A549 (cell line): Measurements from ENCODE around the gene ATP13A3.

ENCODE experiments used
- EHMT2 ChIP-seq: fragments of 200-600 bp; sonication (generic); IDR thresholded peaks from 2 replicates; pipeline ENCODE4 v1.6.1; 2016; ENCODE audit warnings: antibody characterized with exemption, low read depth, mild to moderate bottlenecking, moderate library complexity
- EP300 ChIP-seq, 2 experiments: fragments of >200 bp; sonication (Bioruptor Twin); formaldehyde crosslinking; IDR thresholded peaks; 2 replicates in 1 of 2; 3 replicates in 1 of 2; pipeline ENCODE4 v1.6.1; 2016 to 2017
- TF ChIP-seq, protein P1 (sequence below): fragments of >200 bp; sonication (Bioruptor Twin); formaldehyde crosslinking; IDR thresholded peaks from 3 replicates; pipeline ENCODE4 v1.5.1; 2016
- TF ChIP-seq, protein P2 (sequence below): fragments of 200-600 bp; sonication (generic); IDR thresholded peaks from 2 replicates; pipeline ENCODE4 v1.6.1; 2016; ENCODE audit warnings: antibody characterized with exemption, mild to moderate bottlenecking, moderate library complexity

DNA sequence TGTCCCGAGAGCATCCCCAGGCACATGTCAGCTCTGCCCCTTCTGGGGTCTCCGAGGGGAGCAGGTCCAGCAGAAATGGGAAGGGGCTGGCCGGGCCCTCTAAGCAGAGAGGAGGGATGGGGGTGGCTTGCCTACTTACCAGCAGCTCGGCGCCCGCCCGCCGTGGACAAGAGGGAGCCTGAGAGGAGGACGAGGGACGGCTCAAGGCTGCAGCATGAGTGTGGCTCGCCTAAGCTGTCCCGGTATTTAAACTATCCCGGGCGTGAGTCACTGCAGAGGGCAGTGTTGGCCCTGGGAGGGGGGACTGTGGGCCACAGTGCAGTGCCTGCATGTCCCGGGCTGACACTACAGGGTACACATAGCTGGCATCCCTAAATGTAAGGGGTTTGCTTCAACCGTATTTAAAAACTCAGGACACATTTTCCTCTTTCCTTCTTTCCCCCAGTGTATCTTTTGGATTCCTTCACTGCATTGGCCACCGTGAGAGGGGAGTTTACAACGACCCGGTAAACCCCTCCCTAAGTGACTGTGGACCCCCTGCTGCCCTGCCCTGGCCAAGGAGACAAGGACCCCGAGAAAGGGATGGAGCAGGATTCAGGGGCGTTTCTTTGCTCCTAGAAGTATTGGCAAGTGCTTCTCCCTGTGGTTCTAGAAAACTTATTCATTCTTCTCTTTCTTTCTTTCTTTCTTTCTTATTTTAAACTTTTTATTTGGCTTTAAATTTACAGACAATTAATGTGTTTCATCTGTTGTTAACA is 117.1 kb downstream of the ATP13A3 start, which contains the start of gene LRRC15:
- TF ChIP-seq EP300 (IDR thresholded peaks at IDR 0.05) = no peak
- TF ChIP-seq, protein P1, sequence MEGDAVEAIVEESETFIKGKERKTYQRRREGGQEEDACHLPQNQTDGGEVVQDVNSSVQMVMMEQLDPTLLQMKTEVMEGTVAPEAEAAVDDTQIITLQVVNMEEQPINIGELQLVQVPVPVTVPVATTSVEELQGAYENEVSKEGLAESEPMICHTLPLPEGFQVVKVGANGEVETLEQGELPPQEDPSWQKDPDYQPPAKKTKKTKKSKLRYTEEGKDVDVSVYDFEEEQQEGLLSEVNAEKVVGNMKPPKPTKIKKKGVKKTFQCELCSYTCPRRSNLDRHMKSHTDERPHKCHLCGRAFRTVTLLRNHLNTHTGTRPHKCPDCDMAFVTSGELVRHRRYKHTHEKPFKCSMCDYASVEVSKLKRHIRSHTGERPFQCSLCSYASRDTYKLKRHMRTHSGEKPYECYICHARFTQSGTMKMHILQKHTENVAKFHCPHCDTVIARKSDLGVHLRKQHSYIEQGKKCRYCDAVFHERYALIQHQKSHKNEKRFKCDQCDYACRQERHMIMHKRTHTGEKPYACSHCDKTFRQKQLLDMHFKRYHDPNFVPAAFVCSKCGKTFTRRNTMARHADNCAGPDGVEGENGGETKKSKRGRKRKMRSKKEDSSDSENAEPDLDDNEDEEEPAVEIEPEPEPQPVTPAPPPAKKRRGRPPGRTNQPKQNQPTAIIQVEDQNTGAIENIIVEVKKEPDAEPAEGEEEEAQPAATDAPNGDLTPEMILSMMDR = 0 out of 3 replicates have a peak, but pooled peaks have one; percentile 10
- TF ChIP-seq EHMT2 = no peak
- TF ChIP-seq, protein P2, sequence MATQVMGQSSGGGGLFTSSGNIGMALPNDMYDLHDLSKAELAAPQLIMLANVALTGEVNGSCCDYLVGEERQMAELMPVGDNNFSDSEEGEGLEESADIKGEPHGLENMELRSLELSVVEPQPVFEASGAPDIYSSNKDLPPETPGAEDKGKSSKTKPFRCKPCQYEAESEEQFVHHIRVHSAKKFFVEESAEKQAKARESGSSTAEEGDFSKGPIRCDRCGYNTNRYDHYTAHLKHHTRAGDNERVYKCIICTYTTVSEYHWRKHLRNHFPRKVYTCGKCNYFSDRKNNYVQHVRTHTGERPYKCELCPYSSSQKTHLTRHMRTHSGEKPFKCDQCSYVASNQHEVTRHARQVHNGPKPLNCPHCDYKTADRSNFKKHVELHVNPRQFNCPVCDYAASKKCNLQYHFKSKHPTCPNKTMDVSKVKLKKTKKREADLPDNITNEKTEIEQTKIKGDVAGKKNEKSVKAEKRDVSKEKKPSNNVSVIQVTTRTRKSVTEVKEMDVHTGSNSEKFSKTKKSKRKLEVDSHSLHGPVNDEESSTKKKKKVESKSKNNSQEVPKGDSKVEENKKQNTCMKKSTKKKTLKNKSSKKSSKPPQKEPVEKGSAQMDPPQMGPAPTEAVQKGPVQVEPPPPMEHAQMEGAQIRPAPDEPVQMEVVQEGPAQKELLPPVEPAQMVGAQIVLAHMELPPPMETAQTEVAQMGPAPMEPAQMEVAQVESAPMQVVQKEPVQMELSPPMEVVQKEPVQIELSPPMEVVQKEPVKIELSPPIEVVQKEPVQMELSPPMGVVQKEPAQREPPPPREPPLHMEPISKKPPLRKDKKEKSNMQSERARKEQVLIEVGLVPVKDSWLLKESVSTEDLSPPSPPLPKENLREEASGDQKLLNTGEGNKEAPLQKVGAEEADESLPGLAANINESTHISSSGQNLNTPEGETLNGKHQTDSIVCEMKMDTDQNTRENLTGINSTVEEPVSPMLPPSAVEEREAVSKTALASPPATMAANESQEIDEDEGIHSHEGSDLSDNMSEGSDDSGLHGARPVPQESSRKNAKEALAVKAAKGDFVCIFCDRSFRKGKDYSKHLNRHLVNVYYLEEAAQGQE = no peak
